GM21825 (cell line): ENCODE results near the gene CHMP4B.

Experiments used
- ATAC-seq: cut with Tn5 transposase; IDR thresholded peaks from one replicate; pipeline ENCODE4 v1.9.1; 2021; ENCODE audit warnings: mild to moderate bottlenecking, moderate library complexity; ENCODE audit not compliant: unreplicated experiment

CHMP4B gene

GRCh38 chr20:33837096-33837830, 26.1 kb downstream of the CHMP4B start:
- no peak for ATAC-seq

- ATAC-seq: no peak
Measured at GRCh38 chr20:33838035-33838864, 27.1 kb downstream of the CHMP4B start.

- no peak for ATAC-seq
Measured at GRCh38 chr20:33839591-33839990, 28.4 kb downstream of the CHMP4B start.

- ATAC-seq: no peak
Measured at GRCh38 chr20:33840160-33840559, 29.0 kb downstream of the CHMP4B start.

GRCh38 chr20:33840759-33841435, 29.7 kb downstream of the CHMP4B start:
- ATAC-seq: no peak

GRCh38 chr20:33841436-33841799, 30.3 kb downstream of the CHMP4B start:
- ATAC-seq: no peak

GRCh38 chr20:33842346-33842745, 31.2 kb downstream of the CHMP4B start:
- ATAC-seq: no peak

- no peak for ATAC-seq
Measured at GRCh38 chr20:33843050-33843449, 31.9 kb downstream of the CHMP4B start.

- peak; percentile 76 for ATAC-seq
Measured at GRCh38 chr20:33843854-33844253, 32.7 kb downstream of the CHMP4B start.

GRCh38 chr20:33846291-33846935, 35.3 kb downstream of the CHMP4B start:
- ATAC-seq: no peak

- no peak for ATAC-seq
Measured at GRCh38 chr20:33847006-33847405, 35.9 kb downstream of the CHMP4B start.

- no peak for ATAC-seq
Measured at GRCh38 chr20:33848391-33848790, 37.2 kb downstream of the CHMP4B start.

GRCh38 chr20:33850159-33850558, 39.0 kb downstream of the CHMP4B start:
- ATAC-seq: no peak

GRCh38 chr20:33851842-33852466, 40.8 kb downstream of the CHMP4B start:
- no peak for ATAC-seq

GRCh38 chr20:33852626-33853506, 41.7 kb downstream of the CHMP4B start:
- no peak for ATAC-seq

- ATAC-seq: no peak
Measured at GRCh38 chr20:33853507-33853813, 42.3 kb downstream of the CHMP4B start.

GRCh38 chr20:33857722-33858563, 46.8 kb downstream of the CHMP4B start:
- no peak for ATAC-seq

GRCh38 chr20:33858666-33859065, 47.5 kb downstream of the CHMP4B start:
- no peak for ATAC-seq

- peak; percentile 57 for ATAC-seq
Measured at GRCh38 chr20:33859157-33859695, 48.1 kb downstream of the CHMP4B start.
